Measurements from ENCODE around the gene BRS3. TPM values are rescaled to one million over a fixed set of nuclear protein-coding genes. Genes with fewer than 3 reads are reported as not detected.

The BRS3 gene
- total and polyA plus RNA-seq, 8 donors: not detected

DNA sequence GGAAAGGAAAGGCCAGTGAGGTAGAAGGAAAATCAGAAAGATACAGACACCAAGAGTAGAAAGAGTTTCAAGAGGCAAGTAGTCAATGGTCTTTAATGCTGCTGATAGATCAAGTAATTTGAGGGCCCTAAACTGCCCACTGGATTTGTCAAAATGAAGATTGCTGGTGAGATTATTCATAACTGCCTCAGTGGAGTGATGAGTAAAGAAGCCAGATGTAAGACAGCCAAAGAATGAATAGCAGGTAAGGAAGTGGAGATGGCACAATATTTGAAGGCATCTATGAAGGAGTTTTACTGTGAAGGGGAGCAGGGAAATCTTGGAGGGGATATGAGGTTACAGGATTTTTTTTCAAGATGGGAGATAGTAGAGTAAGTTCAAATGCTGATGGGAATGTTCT lies 39.8 kb upstream of the BRS3 start:
- H3K9me3 ChIP-seq: no peaks in the 10 kb centered on the region
- DNase-seq: no peak
- H3K36me3 ChIP-seq: no peaks in the 10 kb centered on the region
- no peak for TF ChIP-seq POLR2AphosphoS5 (IDR thresholded peaks at IDR 0.05)
- TF ChIP-seq, protein P1, sequence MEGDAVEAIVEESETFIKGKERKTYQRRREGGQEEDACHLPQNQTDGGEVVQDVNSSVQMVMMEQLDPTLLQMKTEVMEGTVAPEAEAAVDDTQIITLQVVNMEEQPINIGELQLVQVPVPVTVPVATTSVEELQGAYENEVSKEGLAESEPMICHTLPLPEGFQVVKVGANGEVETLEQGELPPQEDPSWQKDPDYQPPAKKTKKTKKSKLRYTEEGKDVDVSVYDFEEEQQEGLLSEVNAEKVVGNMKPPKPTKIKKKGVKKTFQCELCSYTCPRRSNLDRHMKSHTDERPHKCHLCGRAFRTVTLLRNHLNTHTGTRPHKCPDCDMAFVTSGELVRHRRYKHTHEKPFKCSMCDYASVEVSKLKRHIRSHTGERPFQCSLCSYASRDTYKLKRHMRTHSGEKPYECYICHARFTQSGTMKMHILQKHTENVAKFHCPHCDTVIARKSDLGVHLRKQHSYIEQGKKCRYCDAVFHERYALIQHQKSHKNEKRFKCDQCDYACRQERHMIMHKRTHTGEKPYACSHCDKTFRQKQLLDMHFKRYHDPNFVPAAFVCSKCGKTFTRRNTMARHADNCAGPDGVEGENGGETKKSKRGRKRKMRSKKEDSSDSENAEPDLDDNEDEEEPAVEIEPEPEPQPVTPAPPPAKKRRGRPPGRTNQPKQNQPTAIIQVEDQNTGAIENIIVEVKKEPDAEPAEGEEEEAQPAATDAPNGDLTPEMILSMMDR (IDR thresholded peaks at IDR 0.05): no peak
- TF ChIP-seq EP300 (IDR thresholded peaks at IDR 0.05): no peak
- H3K4me3 ChIP-seq: no peak overlapping the region
- H3K4me1 ChIP-seq: no peaks in the 10 kb centered on the region
- intact Hi-C loops (cut with DNase I; ENCODE audit: low total_unique reads): no loop called here
- H3K27me3 ChIP-seq: no peaks in the 10 kb centered on the region
- no peak overlapping the region for H3K27ac ChIP-seq

DNA sequence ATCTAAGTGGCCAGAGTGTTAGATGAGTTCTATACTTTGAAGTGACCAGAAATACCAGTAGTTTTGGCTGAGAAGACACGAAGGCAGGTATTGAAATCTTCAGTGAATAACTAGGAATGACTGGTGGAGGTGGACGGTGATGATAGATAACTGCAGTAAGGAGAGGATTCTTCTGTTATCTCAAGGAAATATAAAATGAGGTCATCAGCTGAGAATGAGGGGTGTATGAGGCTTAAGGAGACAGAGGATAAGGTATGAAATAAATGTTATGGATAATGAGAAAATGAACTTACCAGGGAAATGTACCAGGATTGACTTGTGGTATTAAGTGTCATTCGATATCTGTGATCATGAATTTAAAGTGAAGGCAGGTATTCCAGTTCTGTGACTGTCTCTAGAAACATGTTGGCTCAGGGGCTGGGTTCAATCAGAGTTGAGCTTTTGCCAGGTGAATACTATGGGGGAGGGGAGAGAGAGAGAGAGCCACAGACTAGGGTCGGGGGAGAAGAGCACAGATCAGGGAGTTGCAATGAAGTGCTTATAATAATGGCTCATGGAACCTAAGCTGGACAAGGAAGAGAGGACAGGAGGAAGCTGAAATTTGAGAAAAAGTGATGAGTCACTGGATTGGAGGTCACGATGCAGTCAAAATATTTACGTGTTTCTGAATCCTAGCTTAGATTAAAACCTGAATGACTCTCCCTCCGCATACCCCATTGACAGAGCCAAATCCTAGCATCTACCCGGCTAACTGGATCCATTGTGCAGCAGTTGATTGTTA lies 37.5 kb upstream of the BRS3 start:
- Histone ChIP-seq H3K4me3 (no peak overlapping the region), H3K27ac (no peak overlapping the region), H3K4me1 (no peaks in the 10 kb centered on the region), H3K9me3 (no peaks in the 10 kb centered on the region), H3K27me3 (no peaks in the 10 kb centered on the region), H3K36me3 (no peaks in the 10 kb centered on the region)
- no peak for DNase-seq
- TF ChIP-seq EP300 (IDR thresholded peaks at IDR 0.05): no peak
- TF ChIP-seq POLR2AphosphoS5 (IDR thresholded peaks at IDR 0.05): no peak
- TF ChIP-seq, protein P1 (IDR thresholded peaks at IDR 0.05): no peak
- TF ChIP-seq POLR2A (IDR thresholded peaks at IDR 0.05): no peak
- intact Hi-C loops (cut with DNase I; ENCODE audit: low total_unique reads): no loop called here
- 55 to 61% (median 57%) methylated on average over 8 of the region's 8 CpGs for WGBS, 5 donors

DNA sequence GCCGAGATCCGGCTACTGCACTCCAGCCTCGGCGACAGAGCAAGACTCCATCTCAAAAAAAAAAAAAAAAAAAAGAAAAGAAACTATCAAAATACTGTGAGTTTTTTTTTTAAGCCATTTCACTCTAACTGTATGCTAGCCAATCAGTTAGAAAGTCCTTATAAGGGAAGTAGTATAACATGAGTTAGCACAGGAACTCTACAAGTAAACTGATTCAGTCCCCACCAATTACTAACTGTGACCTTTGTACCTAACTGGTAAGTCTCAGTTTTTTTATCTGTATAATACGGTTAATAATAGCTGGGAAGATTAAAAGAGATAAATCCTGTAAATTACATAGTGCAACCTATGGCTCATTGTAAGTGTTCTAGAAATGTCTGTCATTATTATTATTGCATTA lies 35.1 kb upstream of the BRS3 start:
- H3K4me1 ChIP-seq: no peaks in the 10 kb centered on the region
- 77 to 84% (median 83%) methylated on average over 5 of the region's 5 CpGs for WGBS, 5 donors
- no peaks in the 10 kb centered on the region for H3K9me3 ChIP-seq
- no peak overlapping the region for H3K4me3 ChIP-seq
- intact Hi-C loops (cut with DNase I; ENCODE audit: low total_unique reads): no loop called here
- DNase-seq: no peak
- H3K36me3 ChIP-seq: no peaks in the 10 kb centered on the region
- H3K27me3 ChIP-seq: no peaks in the 10 kb centered on the region
- no peak overlapping the region for H3K27ac ChIP-seq
- TF ChIP-seq POLR2A (IDR thresholded peaks at IDR 0.05) (no peak), POLR2AphosphoS5 (IDR thresholded peaks at IDR 0.05) (no peak), EP300 (IDR thresholded peaks at IDR 0.05) (no peak)
- TF ChIP-seq, protein P1 (IDR thresholded peaks at IDR 0.05): no peak

DNA sequence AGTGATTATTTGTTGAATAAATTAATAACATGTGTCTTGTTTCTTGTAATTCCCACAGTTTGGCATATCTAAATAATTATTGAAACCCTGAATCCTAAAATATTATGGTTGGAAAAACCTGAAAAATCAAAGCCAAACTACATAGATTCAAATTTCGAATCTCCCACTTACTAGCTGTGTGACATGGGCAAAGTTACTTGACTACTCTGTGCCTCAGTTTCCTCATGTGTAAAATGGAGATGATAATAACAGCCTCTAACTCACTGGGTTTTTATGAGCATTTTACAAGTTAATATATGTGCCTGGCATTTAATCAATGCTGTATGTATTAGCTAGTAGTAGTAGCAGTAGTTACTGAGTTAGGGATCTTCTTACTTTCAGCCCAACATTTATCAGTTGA lies 34.6 kb upstream of the BRS3 start:
- no peaks in the 10 kb centered on the region for H3K4me1 ChIP-seq
- intact Hi-C loops (cut with DNase I; ENCODE audit: low total_unique reads): no loop called here
- H3K4me3 ChIP-seq: no peak overlapping the region
- no peak overlapping the region for H3K27ac ChIP-seq
- no peaks in the 10 kb centered on the region for H3K27me3 ChIP-seq
- DNase-seq: no peak
- no peaks in the 10 kb centered on the region for H3K36me3 ChIP-seq
- no peaks in the 10 kb centered on the region for H3K9me3 ChIP-seq
- 58 to 95% (median 68%) methylated on average over 1 of the region's 1 CpG for WGBS, 5 donors
- no peak for TF ChIP-seq POLR2A (IDR thresholded peaks at IDR 0.05)
- TF ChIP-seq, protein P1 (IDR thresholded peaks at IDR 0.05): no peak

All from stomach (tissue), 9 donors.